Mesendoderm (in vitro differentiated cells): ENCODE data around the gene NREP.

ENCODE experiments used
- DNase-seq: peaks from one replicate; pipeline ENCODE4 v3.0.0; 2013
- H2AK5ac ChIP-seq: 2 replicates; pipeline ENCODE4 v1.6.1; 2013; ENCODE audit warnings: low read length, inconsistent platforms
- H2BK120ac ChIP-seq: 2 replicates; pipeline ENCODE4 v1.6.1; 2013; ENCODE audit warnings: low read depth, mild to moderate bottlenecking, low read length, moderate library complexity, mixed read lengths
- H2BK15ac ChIP-seq: replicated peaks from 2 replicates; pipeline ENCODE4 v1.6.1; 2013; ENCODE audit warnings: low read depth, mild to moderate bottlenecking, moderate library complexity
- H2BK5ac ChIP-seq: 2 replicates; pipeline ENCODE4 v1.6.1; 2013; ENCODE audit warnings: low read length, inconsistent platforms
- H3K18ac ChIP-seq: 2 replicates; pipeline ENCODE4 v1.6.1; 2013; ENCODE audit warnings: mild to moderate bottlenecking, low read length, mixed read lengths
- H3K23ac ChIP-seq: one replicate; pipeline ENCODE4 v1.6.1; 2013; ENCODE audit warnings: low read length
- H3K27ac ChIP-seq: 2 replicates; pipeline ENCODE4 v1.5.1; 2013; ENCODE audit warnings: low read depth, mild to moderate bottlenecking, inconsistent platforms, low read length, moderate library complexity
- H3K27me3 ChIP-seq: 2 replicates; pipeline ENCODE4 v1.6.1; 2013; ENCODE audit warnings: low read length, control low read depth, mild to moderate bottlenecking, inconsistent platforms; ENCODE audit not compliant: insufficient read depth, poor library complexity
- H3K36me3 ChIP-seq: 2 replicates; pipeline ENCODE4 v1.6.1; 2013; ENCODE audit warnings: low read length, inconsistent platforms; ENCODE audit not compliant: control insufficient read depth, insufficient read depth
- H3K4ac ChIP-seq: one replicate; pipeline ENCODE4 v1.6.1; 2013; ENCODE audit warnings: low read depth, mild to moderate bottlenecking, low read length, moderate library complexity
- H3K4me1 ChIP-seq: 2 replicates; pipeline ENCODE4 v1.6.1; 2013; ENCODE audit warnings: low read depth, low read length, inconsistent platforms; ENCODE audit not compliant: control insufficient read depth
- H3K4me2 ChIP-seq: 2 replicates; pipeline ENCODE4 v1.6.1; 2013; ENCODE audit warnings: low read length
- H3K4me3 ChIP-seq: 2 replicates; pipeline ENCODE4 v1.5.1; 2013; ENCODE audit warnings: mild to moderate bottlenecking, low read length
- H3K56ac ChIP-seq: one replicate; pipeline ENCODE4 v1.6.1; 2013; ENCODE audit warnings: low read length
- H3K79me1 ChIP-seq: 2 replicates; pipeline ENCODE4 v1.6.1; 2013; ENCODE audit warnings: low read length, inconsistent platforms
- H3K79me2 ChIP-seq: 2 replicates; pipeline ENCODE4 v1.6.1; 2013; ENCODE audit warnings: mild to moderate bottlenecking, low read length; ENCODE audit not compliant: control insufficient read depth, insufficient read depth
- H3K9ac ChIP-seq: 2 replicates; pipeline ENCODE4 v1.6.1; 2013; ENCODE audit warnings: low read length, inconsistent platforms
- H4K5ac ChIP-seq: one replicate; pipeline ENCODE4 v1.6.1; 2013; ENCODE audit warnings: low read length
- H4K8ac ChIP-seq: one replicate; pipeline ENCODE4 v1.6.1; 2013; ENCODE audit warnings: low read depth, mild to moderate bottlenecking, control low read depth, low read length, moderate library complexity
- WGBS: extraction: QIAGEN DNeasy Blood & Tissue Kit; methylation state at CpG from one replicate; pipeline ENCODE4 v1.1.7; 2013; ENCODE audit warnings: low lambda C conversion rate, missing lambda C conversion rate; ENCODE audit not compliant: insufficient coverage; ENCODE audit errors: extremely low coverage; 5-methylcytosine and 5-hydroxymethylcytosine counted together

Gene NREP

GRCh38 chr5:111774525-111774924 lies 17.5 kb upstream of the NREP start:
- H3K4me1 ChIP-seq = no peaks in the 10 kb centered on the region
- H3K18ac ChIP-seq = peak overlapping the region; percentile 51
- H2BK5ac ChIP-seq = no peak overlapping the region
- no peaks in the 10 kb centered on the region for H3K36me3 ChIP-seq
- no CpG with 5 or more reads among the region's 4 CpGs for WGBS
- H3K27ac ChIP-seq = no peak overlapping the region
- no peak overlapping the region for H4K5ac ChIP-seq
- H2BK15ac ChIP-seq = no peak overlapping the region
- H3K23ac ChIP-seq = no peak overlapping the region
- H3K79me1 ChIP-seq = no peaks in the 10 kb centered on the region
- H3K27me3 ChIP-seq = no peaks in the 10 kb centered on the region
- H3K56ac ChIP-seq = no peak overlapping the region
- peak; percentile 73 for DNase-seq
- H3K4me3 ChIP-seq = no peak overlapping the region
- H3K4me2 ChIP-seq = no peak overlapping the region
- H2AK5ac ChIP-seq = no peak overlapping the region
- no peak overlapping the region for H3K9ac ChIP-seq
- H4K8ac ChIP-seq = no peak overlapping the region
- no peak overlapping the region for H2BK120ac ChIP-seq
- H3K79me2 ChIP-seq = no peaks in the 10 kb centered on the region
- no peak overlapping the region for H3K4ac ChIP-seq

- H2BK15ac ChIP-seq = no peak overlapping the region
- H4K8ac ChIP-seq = no peak overlapping the region
- no peak overlapping the region for H3K23ac ChIP-seq
- H3K9ac ChIP-seq = no peak overlapping the region
- H3K4me1 ChIP-seq = no peaks in the 10 kb centered on the region
- 100% methylated on average over 1 of the region's 6 CpGs for WGBS
- no peak overlapping the region for H2AK5ac ChIP-seq
- H3K56ac ChIP-seq = no peak overlapping the region
- H3K18ac ChIP-seq = no peak overlapping the region
- no peaks in the 10 kb centered on the region for H3K36me3 ChIP-seq
- no peak overlapping the region for H2BK5ac ChIP-seq
- no peaks in the 10 kb centered on the region for H3K79me1 ChIP-seq
- no peaks in the 10 kb centered on the region for H3K27me3 ChIP-seq
- H3K4me2 ChIP-seq = no peak overlapping the region
- DNase-seq = peak; percentile 81
- no peaks in the 10 kb centered on the region for H3K79me2 ChIP-seq
- H3K4me3 ChIP-seq = no peak overlapping the region
- H4K5ac ChIP-seq = no peak overlapping the region
- no peak overlapping the region for H2BK120ac ChIP-seq
- no peak overlapping the region for H3K27ac ChIP-seq
- H3K4ac ChIP-seq = no peak overlapping the region
Observed at GRCh38 chr5:111772456-111773122, 15.6 kb upstream of the NREP start.

- H2AK5ac ChIP-seq = no peak overlapping the region
- no peak overlapping the region for H3K4me3 ChIP-seq
- H3K4me2 ChIP-seq = no peak overlapping the region
- no peak overlapping the region for H2BK120ac ChIP-seq
- no peaks in the 10 kb centered on the region for H3K4me1 ChIP-seq
- no peak overlapping the region for H3K18ac ChIP-seq
- no peaks in the 10 kb centered on the region for H3K79me1 ChIP-seq
- no peak overlapping the region for H4K8ac ChIP-seq
- no peak overlapping the region for H4K5ac ChIP-seq
- no peaks in the 10 kb centered on the region for H3K36me3 ChIP-seq
- H3K27me3 ChIP-seq = no peaks in the 10 kb centered on the region
- no peaks in the 10 kb centered on the region for H3K79me2 ChIP-seq
- no peak overlapping the region for H3K27ac ChIP-seq
- no peak overlapping the region for H3K56ac ChIP-seq
- no peak overlapping the region for H2BK15ac ChIP-seq
- no peak overlapping the region for H2BK5ac ChIP-seq
- no peak overlapping the region for H3K4ac ChIP-seq
- no CpG with 5 or more reads among the region's 4 CpGs for WGBS
- DNase-seq = no peak
- H3K23ac ChIP-seq = no peak overlapping the region
- no peak overlapping the region for H3K9ac ChIP-seq
Observed at GRCh38 chr5:111769541-111769940, 12.5 kb upstream of the NREP start.

- Histone ChIP-seq H3K4me3 (no peak overlapping the region), H3K36me3 (no peaks in the 10 kb centered on the region), H2BK15ac (no peak overlapping the region), H2BK5ac (no peak overlapping the region), H3K4ac (no peak overlapping the region), H4K5ac (no peak overlapping the region), H3K9ac (no peak overlapping the region), H4K8ac (no peak overlapping the region), H3K27me3 (no peaks in the 10 kb centered on the region), H3K79me1 (no peaks in the 10 kb centered on the region), H3K56ac (no peak overlapping the region), H2BK120ac (no peak overlapping the region), H3K27ac (no peak overlapping the region), H3K18ac (no peak overlapping the region), H3K4me1 (no peaks in the 10 kb centered on the region), H3K4me2 (no peak overlapping the region), H3K79me2 (no peaks in the 10 kb centered on the region), H2AK5ac (no peak overlapping the region), H3K23ac (no peak overlapping the region)
- WGBS = no CpG with 5 or more reads among the region's 8 CpGs
- DNase-seq = no peak
Observed at GRCh38 chr5:111765613-111766571, 8.9 kb upstream of the NREP start.

GRCh38 chr5:111764019-111764418 lies 7.0 kb upstream of the NREP start:
- Histone ChIP-seq H4K8ac (no peak overlapping the region), H2BK120ac (no peak overlapping the region), H3K79me2 (no peaks in the 10 kb centered on the region), H3K18ac (no peak overlapping the region), H3K36me3 (no peaks in the 10 kb centered on the region), H2AK5ac (no peak overlapping the region), H3K23ac (no peak overlapping the region), H3K4ac (no peak overlapping the region), H3K4me3 (no peak overlapping the region), H3K4me1 (no peaks in the 10 kb centered on the region), H3K9ac (no peak overlapping the region), H3K27ac (no peak overlapping the region), H2BK15ac (no peak overlapping the region), H4K5ac (no peak overlapping the region), H3K27me3 (no peaks in the 10 kb centered on the region), H2BK5ac (no peak overlapping the region), H3K79me1 (no peaks in the 10 kb centered on the region), H3K4me2 (no peak overlapping the region), H3K56ac (no peak overlapping the region)
- DNase-seq = no peak
